HEK293 (cell line): ENCODE results near the gene C18orf32.
"Not testable (repeated sequence)": the region's sequence is repeated elsewhere in the genome, so short reads cannot be mapped to it uniquely, and the experiment has no call there.

Experiments
- GLI4 ChIP-seq: fragments of 450-650 bp; formaldehyde crosslinking; IDR thresholded peaks from 2 replicates; pipeline ENCODE4 v1.5.1; 2016; ENCODE audit warnings: missing biosample characterization, missing genetic modification characterization
- SP2 ChIP-seq: fragments of 450-650 bp; formaldehyde crosslinking; IDR thresholded peaks from 2 replicates; pipeline ENCODE4 v1.5.1; 2016; ENCODE audit warnings: missing biosample characterization, missing genetic modification characterization
- ZNF175 ChIP-seq: fragments of 450-650 bp; formaldehyde crosslinking; IDR thresholded peaks from 2 replicates; pipeline ENCODE4 v1.5.1; 2016; ENCODE audit warnings: missing biosample characterization, missing genetic modification characterization
- ZNF202 ChIP-seq: fragments of 450-650 bp; formaldehyde crosslinking; IDR thresholded peaks from 2 replicates; pipeline ENCODE4 v1.5.1; 2016; ENCODE audit warnings: missing biosample characterization, missing genetic modification characterization, borderline replicate concordance
- ZNF416 ChIP-seq: fragments of 450-650 bp; formaldehyde crosslinking; IDR thresholded peaks from 2 replicates; pipeline ENCODE4 v1.5.1; 2016; ENCODE audit warnings: missing biosample characterization, missing genetic modification characterization
- ZNF423 ChIP-seq: fragments of 450-650 bp; formaldehyde crosslinking; IDR thresholded peaks from 2 replicates; pipeline ENCODE4 v1.5.1; 2016; ENCODE audit warnings: missing biosample characterization, missing genetic modification characterization
- ZNF768 ChIP-seq: fragments of 450-650 bp; formaldehyde crosslinking; IDR thresholded peaks from 2 replicates; pipeline ENCODE4 v1.5.1; 2018; ENCODE audit warnings: missing biosample characterization, mild to moderate bottlenecking, missing genetic modification characterization
- TF ChIP-seq, protein P1 (sequence below): fragments of 450-650 bp; formaldehyde crosslinking; IDR thresholded peaks from 2 replicates; pipeline ENCODE4 v1.5.1; 2016; ENCODE audit warnings: missing biosample characterization, missing genetic modification characterization
- TF ChIP-seq, protein P2 (sequence below): fragments of 450-650 bp; formaldehyde crosslinking; IDR thresholded peaks from 2 replicates; pipeline ENCODE4 v1.5.1; 2016; ENCODE audit warnings: missing biosample characterization, missing genetic modification characterization
- TF ChIP-seq, protein P3 (sequence below): fragments of 450-650 bp; formaldehyde crosslinking; IDR thresholded peaks from 2 replicates; pipeline ENCODE4 v1.5.1; 2016; ENCODE audit warnings: missing biosample characterization, missing genetic modification characterization, borderline replicate concordance
- TF ChIP-seq, protein P4 (sequence below): fragments of 450-650 bp; formaldehyde crosslinking; conservative IDR thresholded peaks from 2 replicates; pipeline ENCODE4 v1.5.1; 2016; ENCODE audit warnings: low read depth, missing biosample characterization, missing genetic modification characterization

DNA sequence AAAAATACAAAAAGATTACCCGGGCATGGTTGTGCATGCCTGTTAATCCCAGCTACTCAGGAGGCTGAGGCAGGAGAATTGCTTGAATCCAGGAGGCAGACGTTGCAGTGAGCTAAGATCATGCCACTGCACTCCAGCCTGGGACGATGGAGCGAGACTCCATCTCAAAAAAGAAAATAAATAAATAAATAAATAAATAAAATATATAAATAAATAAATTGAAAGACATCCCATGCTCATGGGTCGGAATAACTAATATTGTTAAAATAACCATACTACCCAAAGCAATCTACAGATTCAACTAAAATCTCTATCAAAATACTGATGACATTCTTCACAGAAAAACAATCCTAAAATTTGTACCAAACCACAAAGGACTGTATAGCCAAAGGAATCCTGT lies 19.4 kb upstream of the C18orf32 start:
- TF ChIP-seq, protein P1, sequence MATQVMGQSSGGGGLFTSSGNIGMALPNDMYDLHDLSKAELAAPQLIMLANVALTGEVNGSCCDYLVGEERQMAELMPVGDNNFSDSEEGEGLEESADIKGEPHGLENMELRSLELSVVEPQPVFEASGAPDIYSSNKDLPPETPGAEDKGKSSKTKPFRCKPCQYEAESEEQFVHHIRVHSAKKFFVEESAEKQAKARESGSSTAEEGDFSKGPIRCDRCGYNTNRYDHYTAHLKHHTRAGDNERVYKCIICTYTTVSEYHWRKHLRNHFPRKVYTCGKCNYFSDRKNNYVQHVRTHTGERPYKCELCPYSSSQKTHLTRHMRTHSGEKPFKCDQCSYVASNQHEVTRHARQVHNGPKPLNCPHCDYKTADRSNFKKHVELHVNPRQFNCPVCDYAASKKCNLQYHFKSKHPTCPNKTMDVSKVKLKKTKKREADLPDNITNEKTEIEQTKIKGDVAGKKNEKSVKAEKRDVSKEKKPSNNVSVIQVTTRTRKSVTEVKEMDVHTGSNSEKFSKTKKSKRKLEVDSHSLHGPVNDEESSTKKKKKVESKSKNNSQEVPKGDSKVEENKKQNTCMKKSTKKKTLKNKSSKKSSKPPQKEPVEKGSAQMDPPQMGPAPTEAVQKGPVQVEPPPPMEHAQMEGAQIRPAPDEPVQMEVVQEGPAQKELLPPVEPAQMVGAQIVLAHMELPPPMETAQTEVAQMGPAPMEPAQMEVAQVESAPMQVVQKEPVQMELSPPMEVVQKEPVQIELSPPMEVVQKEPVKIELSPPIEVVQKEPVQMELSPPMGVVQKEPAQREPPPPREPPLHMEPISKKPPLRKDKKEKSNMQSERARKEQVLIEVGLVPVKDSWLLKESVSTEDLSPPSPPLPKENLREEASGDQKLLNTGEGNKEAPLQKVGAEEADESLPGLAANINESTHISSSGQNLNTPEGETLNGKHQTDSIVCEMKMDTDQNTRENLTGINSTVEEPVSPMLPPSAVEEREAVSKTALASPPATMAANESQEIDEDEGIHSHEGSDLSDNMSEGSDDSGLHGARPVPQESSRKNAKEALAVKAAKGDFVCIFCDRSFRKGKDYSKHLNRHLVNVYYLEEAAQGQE (tag by site-specific recombination), result peak; percentile 82
- not testable (repeated sequence) for TF ChIP-seq ZNF423 (tag by site-specific recombination); SP2; GLI4 (tag by site-specific recombination); ZNF416 (tag by site-specific recombination); ZNF768 (tag by site-specific recombination); ZNF175 (tag by site-specific recombination)
- TF ChIP-seq, protein P2, sequence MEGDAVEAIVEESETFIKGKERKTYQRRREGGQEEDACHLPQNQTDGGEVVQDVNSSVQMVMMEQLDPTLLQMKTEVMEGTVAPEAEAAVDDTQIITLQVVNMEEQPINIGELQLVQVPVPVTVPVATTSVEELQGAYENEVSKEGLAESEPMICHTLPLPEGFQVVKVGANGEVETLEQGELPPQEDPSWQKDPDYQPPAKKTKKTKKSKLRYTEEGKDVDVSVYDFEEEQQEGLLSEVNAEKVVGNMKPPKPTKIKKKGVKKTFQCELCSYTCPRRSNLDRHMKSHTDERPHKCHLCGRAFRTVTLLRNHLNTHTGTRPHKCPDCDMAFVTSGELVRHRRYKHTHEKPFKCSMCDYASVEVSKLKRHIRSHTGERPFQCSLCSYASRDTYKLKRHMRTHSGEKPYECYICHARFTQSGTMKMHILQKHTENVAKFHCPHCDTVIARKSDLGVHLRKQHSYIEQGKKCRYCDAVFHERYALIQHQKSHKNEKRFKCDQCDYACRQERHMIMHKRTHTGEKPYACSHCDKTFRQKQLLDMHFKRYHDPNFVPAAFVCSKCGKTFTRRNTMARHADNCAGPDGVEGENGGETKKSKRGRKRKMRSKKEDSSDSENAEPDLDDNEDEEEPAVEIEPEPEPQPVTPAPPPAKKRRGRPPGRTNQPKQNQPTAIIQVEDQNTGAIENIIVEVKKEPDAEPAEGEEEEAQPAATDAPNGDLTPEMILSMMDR (tag by site-specific recombination), result not testable (repeated sequence)
- peak; percentile 96 for TF ChIP-seq ZNF202 (tag by site-specific recombination)
- TF ChIP-seq, protein P3, sequence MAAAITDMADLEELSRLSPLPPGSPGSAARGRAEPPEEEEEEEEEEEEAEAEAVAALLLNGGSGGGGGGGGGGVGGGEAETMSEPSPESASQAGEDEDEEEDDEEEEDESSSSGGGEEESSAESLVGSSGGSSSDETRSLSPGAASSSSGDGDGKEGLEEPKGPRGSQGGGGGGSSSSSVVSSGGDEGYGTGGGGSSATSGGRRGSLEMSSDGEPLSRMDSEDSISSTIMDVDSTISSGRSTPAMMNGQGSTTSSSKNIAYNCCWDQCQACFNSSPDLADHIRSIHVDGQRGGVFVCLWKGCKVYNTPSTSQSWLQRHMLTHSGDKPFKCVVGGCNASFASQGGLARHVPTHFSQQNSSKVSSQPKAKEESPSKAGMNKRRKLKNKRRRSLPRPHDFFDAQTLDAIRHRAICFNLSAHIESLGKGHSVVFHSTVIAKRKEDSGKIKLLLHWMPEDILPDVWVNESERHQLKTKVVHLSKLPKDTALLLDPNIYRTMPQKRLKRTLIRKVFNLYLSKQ (tag by site-specific recombination), result peak; percentile 80; the same call in 1 of the 2 replicates
- TF ChIP-seq, protein P4, sequence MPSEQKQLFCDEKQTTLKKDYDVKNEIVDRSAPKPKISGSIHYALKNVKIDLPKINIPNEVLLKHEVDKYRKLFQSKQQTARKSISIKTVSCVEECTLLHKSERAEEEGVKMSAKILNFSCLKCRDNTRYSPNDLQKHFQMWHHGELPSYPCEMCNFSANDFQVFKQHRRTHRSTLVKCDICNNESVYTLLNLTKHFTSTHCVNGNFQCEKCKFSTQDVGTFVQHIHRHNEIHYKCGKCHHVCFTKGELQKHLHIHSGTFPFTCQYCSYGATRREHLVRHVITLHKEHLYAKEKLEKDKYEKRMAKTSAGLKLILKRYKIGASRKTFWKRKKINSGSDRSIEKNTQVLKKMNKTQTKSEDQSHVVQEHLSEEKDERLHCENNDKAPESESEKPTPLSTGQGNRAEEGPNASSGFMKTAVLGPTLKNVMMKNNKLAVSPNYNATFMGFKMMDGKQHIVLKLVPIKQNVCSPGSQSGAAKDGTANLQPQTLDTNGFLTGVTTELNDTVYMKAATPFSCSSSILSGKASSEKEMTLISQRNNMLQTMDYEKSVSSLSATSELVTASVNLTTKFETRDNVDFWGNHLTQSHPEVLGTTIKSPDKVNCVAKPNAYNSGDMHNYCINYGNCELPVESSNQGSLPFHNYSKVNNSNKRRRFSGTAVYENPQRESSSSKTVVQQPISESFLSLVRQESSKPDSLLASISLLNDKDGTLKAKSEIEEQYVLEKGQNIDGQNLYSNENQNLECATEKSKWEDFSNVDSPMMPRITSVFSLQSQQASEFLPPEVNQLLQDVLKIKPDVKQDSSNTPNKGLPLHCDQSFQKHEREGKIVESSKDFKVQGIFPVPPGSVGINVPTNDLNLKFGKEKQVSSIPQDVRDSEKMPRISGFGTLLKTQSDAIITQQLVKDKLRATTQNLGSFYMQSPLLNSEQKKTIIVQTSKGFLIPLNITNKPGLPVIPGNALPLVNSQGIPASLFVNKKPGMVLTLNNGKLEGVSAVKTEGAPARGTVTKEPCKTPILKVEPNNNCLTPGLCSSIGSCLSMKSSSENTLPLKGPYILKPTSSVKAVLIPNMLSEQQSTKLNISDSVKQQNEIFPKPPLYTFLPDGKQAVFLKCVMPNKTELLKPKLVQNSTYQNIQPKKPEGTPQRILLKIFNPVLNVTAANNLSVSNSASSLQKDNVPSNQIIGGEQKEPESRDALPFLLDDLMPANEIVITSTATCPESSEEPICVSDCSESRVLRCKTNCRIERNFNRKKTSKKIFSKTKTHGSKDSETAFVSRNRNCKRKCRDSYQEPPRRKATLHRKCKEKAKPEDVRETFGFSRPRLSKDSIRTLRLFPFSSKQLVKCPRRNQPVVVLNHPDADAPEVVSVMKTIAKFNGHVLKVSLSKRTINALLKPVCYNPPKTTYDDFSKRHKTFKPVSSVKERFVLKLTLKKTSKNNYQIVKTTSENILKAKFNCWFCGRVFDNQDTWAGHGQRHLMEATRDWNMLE (tag by site-specific recombination), result peak; percentile 90
